ENCODE data around the gene EFCAB13. TPM values are rescaled to one million over a fixed set of nuclear protein-coding genes. Genes with fewer than 3 reads are reported as not detected.
"Not testable (repeated sequence)": the region's sequence is repeated elsewhere in the genome, so short reads cannot be mapped to it uniquely, and the experiment has no call there.

Gene EFCAB13
- total and polyA plus RNA-seq, 11 donors: 0.47 to 6.1 (median 1.4) TPM

- TF ChIP-seq, protein P1, sequence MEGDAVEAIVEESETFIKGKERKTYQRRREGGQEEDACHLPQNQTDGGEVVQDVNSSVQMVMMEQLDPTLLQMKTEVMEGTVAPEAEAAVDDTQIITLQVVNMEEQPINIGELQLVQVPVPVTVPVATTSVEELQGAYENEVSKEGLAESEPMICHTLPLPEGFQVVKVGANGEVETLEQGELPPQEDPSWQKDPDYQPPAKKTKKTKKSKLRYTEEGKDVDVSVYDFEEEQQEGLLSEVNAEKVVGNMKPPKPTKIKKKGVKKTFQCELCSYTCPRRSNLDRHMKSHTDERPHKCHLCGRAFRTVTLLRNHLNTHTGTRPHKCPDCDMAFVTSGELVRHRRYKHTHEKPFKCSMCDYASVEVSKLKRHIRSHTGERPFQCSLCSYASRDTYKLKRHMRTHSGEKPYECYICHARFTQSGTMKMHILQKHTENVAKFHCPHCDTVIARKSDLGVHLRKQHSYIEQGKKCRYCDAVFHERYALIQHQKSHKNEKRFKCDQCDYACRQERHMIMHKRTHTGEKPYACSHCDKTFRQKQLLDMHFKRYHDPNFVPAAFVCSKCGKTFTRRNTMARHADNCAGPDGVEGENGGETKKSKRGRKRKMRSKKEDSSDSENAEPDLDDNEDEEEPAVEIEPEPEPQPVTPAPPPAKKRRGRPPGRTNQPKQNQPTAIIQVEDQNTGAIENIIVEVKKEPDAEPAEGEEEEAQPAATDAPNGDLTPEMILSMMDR (IDR thresholded peaks at IDR 0.05): no peak
- no peak for TF ChIP-seq POLR2A (IDR thresholded peaks at IDR 0.05)
- DNase-seq: no peak
- ATAC-seq: no peak
- Histone ChIP-seq H3K27me3 (no peaks in the 10 kb centered on the region), H3K27ac (no peak overlapping the region), H3K4me1 (no peaks in the 10 kb centered on the region), H3K9me3 (peaks cover 0 to 5% (median 1%) of the 10 kb centered on the region in 12 donors), H3K4me3 (no peak overlapping the region), H3K36me3 (peaks cover 0 to 8% (median 0%) of the 10 kb centered on the region in 9 donors)
- 86 to 93% (median 92%) methylated on average over 10 of the region's 10 CpGs for WGBS, 4 donors
- intact Hi-C loops (cut with DNase I): loop anchor here in 3 of 10 donors (10.0 kb wide), 1 partner anchor 248 kb away; no protein-coding TSS in a partner anchor
These were observed 43.5 kb downstream of the EFCAB13 start for GRCh38 chr17:47367257-47367656.

DNA sequence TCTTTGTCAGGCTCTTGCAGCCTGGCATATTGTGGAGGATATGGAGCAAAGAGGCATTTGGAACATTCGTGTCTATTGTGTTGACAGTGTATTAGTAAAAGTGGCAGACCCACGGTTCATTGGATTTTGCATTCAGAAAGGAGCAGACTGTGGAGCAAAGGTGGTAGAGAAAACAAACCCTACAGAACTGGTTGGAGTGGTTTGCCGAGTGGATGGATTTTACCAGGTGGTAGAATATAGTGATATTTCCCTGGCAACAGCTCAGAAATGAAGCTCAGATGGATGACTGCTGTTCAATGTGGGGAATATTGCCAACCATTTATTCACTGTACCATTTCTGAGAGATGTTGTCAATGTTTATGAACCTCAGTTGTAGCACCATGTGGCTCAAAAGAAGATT lies 44.5 kb downstream of the EFCAB13 start:
- no peak overlapping the region for H3K27ac ChIP-seq
- H3K9me3 ChIP-seq: peaks cover 0 to 15% (median 12%) of the 10 kb centered on the region in 12 donors
- no peak for ATAC-seq
- peaks cover 0 to 8% (median 0%) of the 10 kb centered on the region in 9 donors for H3K36me3 ChIP-seq
- intact Hi-C loops (cut with DNase I): loop anchor here in 3 of 10 donors (10.0 kb wide), 1 partner anchor 247 kb away; no protein-coding TSS in a partner anchor
- H3K27me3 ChIP-seq: no peaks in the 10 kb centered on the region
- H3K4me3 ChIP-seq: no peak overlapping the region
- H3K4me1 ChIP-seq: no peaks in the 10 kb centered on the region
- DNase-seq: no peak
- WGBS, 4 donors: 82 to 84% (median 83%) methylated on average over 3 of the region's 3 CpGs
- TF ChIP-seq, protein P1 (IDR thresholded peaks at IDR 0.05): no peak

DNA sequence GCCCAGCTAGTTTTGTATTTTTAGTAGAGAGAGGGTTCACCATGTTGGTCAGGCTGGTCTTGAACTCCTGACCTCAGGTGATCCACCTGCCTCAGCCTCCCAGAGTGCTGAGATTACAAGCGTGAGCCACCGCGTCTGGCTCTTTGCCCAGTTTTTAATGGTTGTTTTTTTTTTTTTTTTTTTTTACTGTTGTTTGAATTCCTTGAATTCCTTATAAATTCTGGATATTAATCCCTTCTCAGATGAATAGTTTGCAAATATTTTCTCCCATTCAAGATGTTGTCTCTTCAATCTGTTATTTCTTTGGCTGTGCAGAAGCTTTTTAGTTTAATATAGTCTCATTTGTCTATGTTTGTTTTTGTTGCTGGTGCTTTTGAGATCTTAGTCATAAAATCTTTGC lies 47.1 kb downstream of the EFCAB13 start:
- H3K27me3 ChIP-seq; DNase-seq; H3K4me1 ChIP-seq; H3K4me3 ChIP-seq; H3K36me3 ChIP-seq; H3K27ac ChIP-seq; ATAC-seq; intact Hi-C loops (cut with DNase I): not testable (repeated sequence)
- 77 to 88% (median 80%) methylated on average over 3 of the region's 3 CpGs for WGBS, 4 donors
- H3K9me3 ChIP-seq: peaks cover 0 to 25% (median 14%) of the 10 kb centered on the region in 12 donors

DNA sequence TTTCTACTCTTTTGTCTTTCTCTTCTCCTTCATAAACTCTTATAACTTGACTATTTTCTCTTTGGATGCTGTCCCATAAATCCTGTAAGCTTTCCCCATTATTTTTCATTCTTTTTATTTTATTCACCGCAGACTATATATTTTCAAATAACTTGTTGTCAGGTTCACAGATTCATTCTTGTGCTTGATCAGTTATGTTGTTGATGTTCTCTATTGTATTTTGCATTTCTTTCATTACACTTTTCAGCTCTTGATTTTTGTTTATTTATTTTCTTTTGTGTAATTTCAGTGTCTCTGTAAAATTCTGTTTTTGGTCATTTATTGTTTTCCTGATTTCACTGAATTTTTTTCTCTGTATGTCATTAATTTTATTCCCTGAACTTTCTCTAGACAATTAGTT lies 49.2 kb downstream of the EFCAB13 start:
- peaks cover 0 to 3% (median 0%) of the 10 kb centered on the region in 9 donors for H3K36me3 ChIP-seq
- ATAC-seq: no peak
- H3K27ac ChIP-seq: no peak overlapping the region
- no peak for DNase-seq
- H3K9me3 ChIP-seq: peaks cover 0 to 25% (median 14%) of the 10 kb centered on the region in 12 donors
- H3K4me3 ChIP-seq: no peak overlapping the region
- TF ChIP-seq, protein P1 (IDR thresholded peaks at IDR 0.05): no peak
- TF ChIP-seq POLR2A (IDR thresholded peaks at IDR 0.05): no peak
- 91 to 99% (median 97%) methylated on average over 1 of the region's 1 CpG for WGBS, 4 donors
- H3K27me3 ChIP-seq: no peaks in the 10 kb centered on the region
- peaks cover 0 to 4% (median 0%) of the 10 kb centered on the region in 12 donors for H3K4me1 ChIP-seq
- intact Hi-C loops (cut with DNase I): no loop called here

- H3K9me3 ChIP-seq: peaks cover 0 to 25% (median 14%) of the 10 kb centered on the region in 12 donors
- peaks cover 0 to 6% (median 0%) of the 10 kb centered on the region in 12 donors for H3K4me1 ChIP-seq
- 87 to 96% (median 93%) methylated on average over 1 of the region's 1 CpG for WGBS, 4 donors
- peaks cover 0 to 3% (median 0%) of the 10 kb centered on the region in 9 donors for H3K36me3 ChIP-seq
- TF ChIP-seq POLR2A (IDR thresholded peaks at IDR 0.05): no peak
- TF ChIP-seq, protein P1 (IDR thresholded peaks at IDR 0.05): no peak
- intact Hi-C loops (cut with DNase I): no loop called here
- H3K27me3 ChIP-seq: no peaks in the 10 kb centered on the region
- ATAC-seq (no peak), DNase-seq (no peak)
- no peak overlapping the region for H3K27ac ChIP-seq
- H3K4me3 ChIP-seq: no peak overlapping the region
These were observed 52.5 kb downstream of the EFCAB13 start for GRCh38 chr17:47376247-47376646.
